ES-I3 (cell line): Measurements from ENCODE around the gene ATP10B.

ENCODE experiments used
- H3K36me3 ChIP-seq: 2 replicates; pipeline ENCODE4 v1.6.1; 2013; ENCODE audit warnings: mild to moderate bottlenecking, low read length, control low read depth, moderate library complexity; ENCODE audit not compliant: insufficient read depth
- H3K4me1 ChIP-seq: 2 replicates; pipeline ENCODE4 v1.6.1; 2013; ENCODE audit warnings: mild to moderate bottlenecking, control low read depth, low read length; ENCODE audit not compliant: insufficient read depth
- H3K9ac ChIP-seq: 2 replicates; pipeline ENCODE4 v1.6.1; 2013; ENCODE audit warnings: low read depth, mild to moderate bottlenecking, low read length, moderate library complexity
- H3K9me3 ChIP-seq: 2 replicates; pipeline ENCODE4 v1.6.1; 2013; ENCODE audit warnings: mild to moderate bottlenecking, low read length, moderate library complexity; ENCODE audit not compliant: control insufficient read depth, insufficient read depth

ATP10B gene

GRCh38 chr5:160539431-160539830 is 312.6 kb downstream of the ATP10B start:
- Histone ChIP-seq H3K9ac (no peak overlapping the region), H3K4me1 (peaks cover 5% of the 10 kb centered on the region; the same call in 1 of the 2 replicates), H3K9me3 (no peaks in the 10 kb centered on the region), H3K36me3 (no peaks in the 10 kb centered on the region)

- Histone ChIP-seq H3K9me3 (no peaks in the 10 kb centered on the region), H3K4me1 (peaks cover 5% of the 10 kb centered on the region; the same call in 1 of the 2 replicates), H3K36me3 (no peaks in the 10 kb centered on the region), H3K9ac (no peak overlapping the region)
Measured at GRCh38 chr5:160537940-160538339, 314.1 kb downstream of the ATP10B start.

GRCh38 chr5:160537116-160537515 is 314.9 kb downstream of the ATP10B start:
- H3K36me3 ChIP-seq, result no peaks in the 10 kb centered on the region
- H3K4me1 ChIP-seq, result peaks cover 5% of the 10 kb centered on the region; the same call in 1 of the 2 replicates
- H3K9ac ChIP-seq, result no peak overlapping the region
- H3K9me3 ChIP-seq, result no peaks in the 10 kb centered on the region

- Histone ChIP-seq H3K4me1 (peaks cover 5% of the 10 kb centered on the region; the same call in 1 of the 2 replicates), H3K9me3 (no peaks in the 10 kb centered on the region), H3K9ac (no peak overlapping the region), H3K36me3 (no peaks in the 10 kb centered on the region)
Measured at GRCh38 chr5:160534914-160535313, 317.1 kb downstream of the ATP10B start.

- peaks cover 5% of the 10 kb centered on the region; the same call in 1 of the 2 replicates for H3K4me1 ChIP-seq
- no peak overlapping the region for H3K9ac ChIP-seq
- no peaks in the 10 kb centered on the region for H3K9me3 ChIP-seq
- H3K36me3 ChIP-seq, result no peaks in the 10 kb centered on the region
Measured at GRCh38 chr5:160534125-160534524, 317.9 kb downstream of the ATP10B start.

- H3K36me3 ChIP-seq, result no peaks in the 10 kb centered on the region
- no peaks in the 10 kb centered on the region for H3K4me1 ChIP-seq
Measured at GRCh38 chr5:160525471-160526261, 326.3 kb downstream of the ATP10B start.

GRCh38 chr5:160524827-160525226 is 327.2 kb downstream of the ATP10B start:
- no peak overlapping the region for H3K9ac ChIP-seq
- H3K36me3 ChIP-seq, result no peaks in the 10 kb centered on the region
- H3K4me1 ChIP-seq, result no peaks in the 10 kb centered on the region
- H3K9me3 ChIP-seq, result no peaks in the 10 kb centered on the region

More at GRCh38 chr5:160525471-160526261, 326.3 kb downstream of the ATP10B start:
- Histone ChIP-seq H3K9me3 (no peaks in the 10 kb centered on the region), H3K9ac (no peak overlapping the region)

GRCh38 chr5:160523502-160524163 is 328.4 kb downstream of the ATP10B start:
- Histone ChIP-seq H3K9ac (no peak overlapping the region), H3K36me3 (no peaks in the 10 kb centered on the region), H3K9me3 (no peaks in the 10 kb centered on the region), H3K4me1 (no peaks in the 10 kb centered on the region)

GRCh38 chr5:160521392-160521663 is 330.7 kb downstream of the ATP10B start:
- no peaks in the 10 kb centered on the region for H3K4me1 ChIP-seq
- no peaks in the 10 kb centered on the region for H3K36me3 ChIP-seq
- no peaks in the 10 kb centered on the region for H3K9me3 ChIP-seq
- no peak overlapping the region for H3K9ac ChIP-seq

GRCh38 chr5:160520609-160521391 is 331.2 kb downstream of the ATP10B start:
- no peaks in the 10 kb centered on the region for H3K36me3 ChIP-seq
- H3K4me1 ChIP-seq, result no peaks in the 10 kb centered on the region
- no peaks in the 10 kb centered on the region for H3K9me3 ChIP-seq
- H3K9ac ChIP-seq, result no peak overlapping the region

- H3K9me3 ChIP-seq, result no peaks in the 10 kb centered on the region
- no peak overlapping the region for H3K9ac ChIP-seq
- H3K4me1 ChIP-seq, result no peaks in the 10 kb centered on the region
- H3K36me3 ChIP-seq, result no peaks in the 10 kb centered on the region
Measured at GRCh38 chr5:160516696-160517530, 335.1 kb downstream of the ATP10B start.

GRCh38 chr5:160514866-160515265 is 337.1 kb downstream of the ATP10B start:
- Histone ChIP-seq H3K4me1 (no peaks in the 10 kb centered on the region), H3K9ac (no peak overlapping the region), H3K9me3 (no peaks in the 10 kb centered on the region), H3K36me3 (no peaks in the 10 kb centered on the region)

GRCh38 chr5:160514191-160514590 is 337.8 kb downstream of the ATP10B start:
- Histone ChIP-seq H3K9ac (no peak overlapping the region), H3K4me1 (no peaks in the 10 kb centered on the region), H3K9me3 (no peaks in the 10 kb centered on the region), H3K36me3 (no peaks in the 10 kb centered on the region)

- H3K36me3 ChIP-seq, result no peaks in the 10 kb centered on the region
- no peaks in the 10 kb centered on the region for H3K9me3 ChIP-seq
- no peak overlapping the region for H3K9ac ChIP-seq
- H3K4me1 ChIP-seq, result no peaks in the 10 kb centered on the region
Measured at GRCh38 chr5:160513485-160513884, 338.5 kb downstream of the ATP10B start.
